Tibial artery (tissue), 4 donors: ENCODE data around the gene MTX3.

ENCODE experiments used
- DNase-seq, 2 donors: peaks; one replicate each; pipeline ENCODE4 v3.0.0-alpha.2; 2019
- H3K27ac ChIP-seq, 2 donors: fragments of 200-600 bp; sonication (generic) in 1 of 2; 1 replicate in 1 of 2; 2 replicates in 1 of 2; pipeline ENCODE4 v1.5.1; 2018 to 2019; ENCODE audit warnings: mild to moderate bottlenecking in 1 of 2
- H3K27me3 ChIP-seq, 2 donors: fragments of 200-600 bp; sonication (generic) in 1 of 2; one replicate each; pipeline versions ENCODE4 v1.5.1 to v1.6.0; 2016 to 2019
- H3K36me3 ChIP-seq, 3 donors: fragments of 200-600 bp; sonication (generic) in 2 of 3; one replicate each; pipeline ENCODE4 v1.5.1; 2016 to 2019; ENCODE audit warnings: mild to moderate bottlenecking in 2 of 3
- H3K4me1 ChIP-seq, 4 donors: fragments of 200-600 bp; sonication (generic) in 2 of 4; 1 replicate in 3 of 4; 2 replicates in 1 of 4; pipeline ENCODE4 v1.5.1; 2016 to 2019
- H3K4me3 ChIP-seq, 2 donors: fragments of 200-600 bp; sonication (generic) in 1 of 2; 1 replicate in 1 of 2; 2 replicates in 1 of 2; pipeline ENCODE4 v1.5.1; 2018 to 2019; ENCODE audit warnings: mild to moderate bottlenecking in 2 of 2
- H3K9me3 ChIP-seq, 3 donors: fragments of 200-600 bp; sonication (generic) in 1 of 3; one replicate each; pipeline ENCODE4 v1.5.1; 2016 to 2019
- intact Hi-C: fragments of 100-400 bp; cut with DNase I; formaldehyde crosslinking; loops from one replicate; pipeline ENCODE4 v1.15.0; 2023; ENCODE audit warnings: low total_unique reads
- TF ChIP-seq, protein P1 (sequence below), 2 experiments: fragments of 200-600 bp in 1 of 2; fragments of 450-650 bp in 1 of 2; IDR thresholded peaks; one replicate each; pipeline ENCODE4 v1.5.1; 2017 to 2019; ENCODE audit warnings: antibody characterized with exemption in 2 of 2, mild to moderate bottlenecking in 1 of 2, moderate library complexity in 1 of 2

MTX3 gene

DNA sequence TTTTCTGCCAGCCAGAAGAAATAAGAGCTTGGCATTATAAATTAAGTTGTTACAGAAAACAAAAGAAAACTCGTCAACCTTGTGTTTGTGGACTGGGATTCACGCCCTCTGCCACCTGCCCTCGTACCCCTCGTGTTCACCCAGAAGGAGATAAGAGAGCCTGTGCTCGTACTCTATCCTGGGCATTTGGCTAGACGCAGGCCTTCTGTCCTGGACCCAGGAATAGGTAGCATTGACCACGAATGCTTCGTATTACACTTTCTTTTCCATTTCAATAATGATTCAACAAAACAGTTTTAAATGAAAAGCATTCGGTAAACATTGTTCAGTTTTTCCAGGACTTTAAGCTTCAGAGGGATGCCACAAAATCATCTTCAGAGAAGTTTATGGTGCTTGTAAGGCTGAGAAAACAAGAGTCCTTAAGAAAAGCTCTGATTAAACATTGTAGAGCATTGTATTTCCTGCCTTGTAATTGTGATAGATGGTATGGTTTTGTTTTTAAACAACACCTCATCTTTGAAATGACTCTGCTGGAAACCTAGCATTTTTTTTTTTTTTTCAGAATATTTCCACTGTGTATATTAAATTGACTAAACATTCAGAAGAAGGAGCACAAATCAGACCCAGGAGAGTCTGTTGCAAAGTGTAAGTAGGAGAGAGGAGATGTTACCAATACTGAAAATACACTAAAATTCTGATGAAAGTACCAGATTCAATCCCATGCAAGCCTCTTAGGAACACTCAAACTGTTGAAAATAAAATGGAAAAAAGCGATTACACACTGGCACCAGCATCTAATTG lies 27.6 kb downstream of the MTX3 start:
- Histone ChIP-seq H3K27me3 (no peaks in the 10 kb centered on the region), H3K4me1 (no peaks in the 10 kb centered on the region), H3K27ac (no peak overlapping the region), H3K4me3 (no peak overlapping the region), H3K9me3 (peaks cover 0 to 4% (median 0%) of the 10 kb centered on the region in 3 donors), H3K36me3 (no peaks in the 10 kb centered on the region)
- intact Hi-C loops = no loop called here
- no peak for DNase-seq
- TF ChIP-seq, protein P1, sequence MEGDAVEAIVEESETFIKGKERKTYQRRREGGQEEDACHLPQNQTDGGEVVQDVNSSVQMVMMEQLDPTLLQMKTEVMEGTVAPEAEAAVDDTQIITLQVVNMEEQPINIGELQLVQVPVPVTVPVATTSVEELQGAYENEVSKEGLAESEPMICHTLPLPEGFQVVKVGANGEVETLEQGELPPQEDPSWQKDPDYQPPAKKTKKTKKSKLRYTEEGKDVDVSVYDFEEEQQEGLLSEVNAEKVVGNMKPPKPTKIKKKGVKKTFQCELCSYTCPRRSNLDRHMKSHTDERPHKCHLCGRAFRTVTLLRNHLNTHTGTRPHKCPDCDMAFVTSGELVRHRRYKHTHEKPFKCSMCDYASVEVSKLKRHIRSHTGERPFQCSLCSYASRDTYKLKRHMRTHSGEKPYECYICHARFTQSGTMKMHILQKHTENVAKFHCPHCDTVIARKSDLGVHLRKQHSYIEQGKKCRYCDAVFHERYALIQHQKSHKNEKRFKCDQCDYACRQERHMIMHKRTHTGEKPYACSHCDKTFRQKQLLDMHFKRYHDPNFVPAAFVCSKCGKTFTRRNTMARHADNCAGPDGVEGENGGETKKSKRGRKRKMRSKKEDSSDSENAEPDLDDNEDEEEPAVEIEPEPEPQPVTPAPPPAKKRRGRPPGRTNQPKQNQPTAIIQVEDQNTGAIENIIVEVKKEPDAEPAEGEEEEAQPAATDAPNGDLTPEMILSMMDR (IDR thresholded peaks at IDR 0.05) = no peak

DNA sequence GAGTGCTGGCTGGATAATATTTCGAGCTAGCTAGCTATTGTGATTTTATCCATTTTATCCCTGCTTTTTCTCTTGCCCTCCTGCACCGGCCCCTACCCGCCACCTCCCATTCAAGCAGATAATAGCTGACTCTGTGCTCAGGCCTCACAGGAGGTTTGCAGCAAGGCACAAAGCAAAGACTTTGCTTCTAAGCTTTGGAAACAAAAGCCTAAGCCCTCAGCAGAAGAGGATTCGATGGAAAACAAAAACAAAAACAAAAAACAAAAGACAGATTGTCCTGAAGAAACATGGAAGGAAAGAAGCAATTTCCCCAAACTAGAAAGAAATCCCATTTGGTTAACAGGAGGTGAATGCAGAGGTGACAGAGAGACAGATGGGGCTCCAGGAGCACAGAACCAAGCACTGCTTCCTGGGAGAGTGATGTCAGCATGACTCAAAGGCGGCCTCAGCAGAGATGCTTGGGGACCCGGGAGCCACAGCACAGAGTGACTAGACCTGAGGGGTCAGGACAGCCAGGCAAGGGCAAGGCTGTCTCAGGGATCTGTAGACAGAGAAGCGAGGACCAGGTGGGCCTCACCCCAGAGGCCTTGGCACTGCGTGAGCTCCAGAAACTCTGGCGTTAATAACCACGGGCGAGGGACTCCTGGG lies 28.4 kb downstream of the MTX3 start:
- Histone ChIP-seq H3K4me1 (no peaks in the 10 kb centered on the region), H3K9me3 (peaks cover 0 to 5% (median 0%) of the 10 kb centered on the region in 3 donors), H3K27ac (no peak overlapping the region), H3K27me3 (no peaks in the 10 kb centered on the region), H3K36me3 (no peaks in the 10 kb centered on the region), H3K4me3 (no peak overlapping the region)
- TF ChIP-seq, protein P1 (IDR thresholded peaks at IDR 0.05) = no peak
- intact Hi-C loops = no loop called here
- no peak for DNase-seq

DNA sequence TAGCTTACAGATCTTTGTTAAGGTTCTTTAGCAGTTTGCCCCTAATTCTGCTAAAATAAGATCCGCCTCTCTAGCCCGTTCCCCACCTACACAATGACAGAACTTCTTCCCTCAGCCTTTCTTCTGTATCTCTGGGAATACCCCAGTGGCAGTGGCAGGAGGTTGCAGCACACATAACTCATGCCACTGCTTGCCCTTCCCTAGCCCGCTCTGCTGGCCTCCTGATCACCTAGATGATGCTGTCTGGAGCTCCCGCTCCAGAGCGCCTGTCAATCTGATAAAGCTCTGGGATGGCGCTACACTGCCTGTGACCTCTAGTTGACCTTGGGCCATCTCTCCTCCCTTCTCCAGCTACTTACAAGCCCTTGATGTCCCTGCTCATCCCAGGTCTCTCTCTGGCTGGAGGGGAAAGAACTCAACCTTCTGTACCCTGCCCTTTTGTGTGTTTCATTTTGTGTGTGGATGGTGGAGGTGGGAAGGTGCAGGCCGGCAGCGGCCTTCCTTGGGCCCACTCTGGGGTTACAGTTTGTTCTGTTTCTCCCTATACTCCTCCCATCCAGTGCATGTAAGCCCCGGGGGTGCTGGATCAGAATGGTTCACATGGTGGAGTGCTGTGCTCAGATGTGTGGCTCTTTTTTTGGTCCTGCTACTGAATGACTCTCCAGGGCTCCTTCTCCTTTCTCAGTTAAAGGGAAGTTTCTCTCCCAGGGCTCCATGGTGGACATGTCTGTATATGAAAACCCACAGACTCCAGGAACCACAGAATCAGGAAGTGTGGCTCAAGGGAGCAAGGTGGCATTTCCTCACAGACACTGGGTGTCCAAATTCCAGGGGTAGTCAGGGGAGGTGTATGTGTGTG lies 29.1 kb downstream of the MTX3 start:
- Histone ChIP-seq H3K4me1 (no peaks in the 10 kb centered on the region), H3K36me3 (no peaks in the 10 kb centered on the region), H3K9me3 (peaks cover 0 to 5% (median 0%) of the 10 kb centered on the region in 3 donors), H3K4me3 (no peak overlapping the region), H3K27ac (no peak overlapping the region), H3K27me3 (no peaks in the 10 kb centered on the region)
- TF ChIP-seq, protein P1 (IDR thresholded peaks at IDR 0.05) = no peak
- intact Hi-C loops = no loop called here
- no peak for DNase-seq

DNA sequence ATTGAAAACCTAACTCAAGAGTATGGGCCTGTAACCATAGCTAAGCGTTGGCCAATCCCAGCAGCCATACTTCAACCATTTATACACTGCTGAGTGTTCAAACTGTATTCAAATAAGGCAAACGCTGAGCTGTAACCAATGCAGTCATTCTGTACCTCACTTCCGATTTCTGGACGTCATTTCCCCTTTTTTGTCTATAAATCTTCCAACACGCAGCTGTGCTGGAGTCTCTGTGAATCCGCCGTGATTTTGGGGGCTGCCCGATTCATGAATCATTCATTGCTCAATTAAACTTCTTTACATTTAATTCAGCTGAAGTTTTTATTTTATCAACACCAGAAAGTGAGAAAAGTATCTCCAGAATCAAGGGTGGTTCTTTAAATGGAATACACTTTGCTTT lies 31.7 kb downstream of the MTX3 start:
- intact Hi-C loops = no loop called here
- Histone ChIP-seq H3K9me3 (peaks cover 0 to 5% (median 0%) of the 10 kb centered on the region in 3 donors), H3K27ac (no peak overlapping the region), H3K4me1 (no peaks in the 10 kb centered on the region), H3K36me3 (no peaks in the 10 kb centered on the region), H3K27me3 (peaks cover 0 to 3% of the 10 kb centered on the region in 2 donors), H3K4me3 (no peak overlapping the region)
- TF ChIP-seq, protein P1 (IDR thresholded peaks at IDR 0.05) = no peak
- no peak for DNase-seq

DNA sequence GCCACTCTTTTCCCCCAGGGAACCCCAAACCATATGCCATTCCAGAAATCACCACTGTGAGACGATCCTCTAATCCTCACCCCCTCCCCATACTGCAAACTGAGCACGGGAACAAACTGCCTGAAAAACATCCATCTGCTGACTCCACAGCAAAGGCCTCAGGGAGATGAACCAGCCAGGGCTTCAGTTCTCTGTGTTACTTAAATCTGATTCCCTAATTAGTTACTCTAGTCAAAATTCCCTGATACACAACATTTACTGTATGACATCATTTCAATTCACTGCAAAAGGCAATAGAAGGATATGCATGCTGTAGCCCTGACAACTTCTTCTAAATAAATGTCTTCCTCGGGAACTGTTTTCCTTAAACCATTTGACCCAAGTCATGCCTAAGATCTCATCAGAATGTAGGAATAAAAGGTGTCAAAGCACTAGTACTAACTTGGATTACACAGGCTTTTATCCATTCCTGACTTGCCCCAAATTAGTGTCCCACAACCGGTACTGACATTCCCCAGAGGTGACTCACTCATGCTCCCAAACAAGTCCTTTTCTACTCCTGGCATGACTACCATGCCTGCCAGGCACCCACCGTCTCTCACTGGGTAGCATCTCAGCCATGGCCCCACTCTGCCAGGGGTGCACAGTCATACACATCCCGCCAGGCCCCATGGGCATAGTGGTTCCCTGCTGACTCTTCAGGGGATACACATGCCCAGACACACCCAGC lies 35.0 kb downstream of the MTX3 start:
- TF ChIP-seq, protein P1 (IDR thresholded peaks at IDR 0.05) = no peak
- no peaks in the 10 kb centered on the region for H3K4me1 ChIP-seq
- no peaks in the 10 kb centered on the region for H3K36me3 ChIP-seq
- no peak for DNase-seq
- peaks cover 0 to 5% (median 0%) of the 10 kb centered on the region in 3 donors for H3K9me3 ChIP-seq
- H3K27ac ChIP-seq = no peak overlapping the region
- intact Hi-C loops = no loop called here
- no peak overlapping the region for H3K4me3 ChIP-seq
- H3K27me3 ChIP-seq = peaks cover 0 to 3% of the 10 kb centered on the region in 2 donors
